Nephron progenitor cell (in vitro differentiated cells): ENCODE measurements around the gene AADACL2.

Experiments
- DNase-seq: peaks from one replicate; pipeline ENCODE4 v3.0.0; 2021
- H3K27ac Mint-ChIP-seq: 2 replicates; pipeline ENCODE4 v1.8.0; 2021; ENCODE audit warnings: mild to moderate bottlenecking, moderate library complexity, mixed read lengths
- H3K27me3 Mint-ChIP-seq: 2 replicates; pipeline ENCODE4 v1.8.0; 2021; ENCODE audit warnings: mild to moderate bottlenecking, low read depth, mixed read lengths; ENCODE audit not compliant: poor library complexity
- H3K36me3 Mint-ChIP-seq: 2 replicates; pipeline ENCODE4 v1.8.0; 2021; ENCODE audit warnings: low read depth, mixed read lengths
- H3K4me1 Mint-ChIP-seq: 2 replicates; pipeline ENCODE4 v1.8.0; 2021; ENCODE audit warnings: mixed read lengths
- H3K4me3 Mint-ChIP-seq: 2 replicates; pipeline ENCODE4 v1.8.0; 2021; ENCODE audit warnings: mild to moderate bottlenecking, moderate library complexity, mixed read lengths
- H3K9me3 Mint-ChIP-seq: 2 replicates; pipeline ENCODE4 v1.8.0; 2021; ENCODE audit warnings: mild to moderate bottlenecking, moderate library complexity, mixed read lengths
- TF ChIP-seq, protein P1 (sequence below): fragments of 200-600 bp; sonication (generic); IDR thresholded peaks from 2 replicates; pipeline ENCODE4 v1.5.0; 2021; ENCODE audit warnings: antibody characterized with exemption

Gene AADACL2

DNA sequence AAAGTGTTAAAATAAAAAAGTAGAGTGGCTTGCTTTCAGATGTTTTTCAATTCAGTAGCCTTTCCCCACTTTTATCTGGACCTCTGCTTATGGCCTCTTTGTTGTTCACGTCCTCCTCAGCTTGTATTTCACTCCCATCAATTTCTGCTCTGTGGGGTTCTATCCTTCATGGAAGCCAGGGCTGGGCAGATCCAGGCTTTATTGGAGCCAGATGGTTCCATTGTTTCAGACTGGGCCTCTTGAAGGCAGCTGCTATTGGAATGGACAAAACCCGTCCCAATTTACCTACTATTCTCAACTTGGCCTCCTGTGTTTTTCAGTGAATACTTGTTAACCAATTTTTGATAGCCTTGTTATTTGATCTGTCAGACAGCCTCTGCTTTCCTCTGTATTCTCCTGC is 10.9 kb upstream of the AADACL2 start:
- peaks cover 6% of the 10 kb centered on the region for H3K27me3 Mint-ChIP-seq
- H3K9me3 Mint-ChIP-seq, result peaks cover 9% of the 10 kb centered on the region
- TF ChIP-seq, protein P1, sequence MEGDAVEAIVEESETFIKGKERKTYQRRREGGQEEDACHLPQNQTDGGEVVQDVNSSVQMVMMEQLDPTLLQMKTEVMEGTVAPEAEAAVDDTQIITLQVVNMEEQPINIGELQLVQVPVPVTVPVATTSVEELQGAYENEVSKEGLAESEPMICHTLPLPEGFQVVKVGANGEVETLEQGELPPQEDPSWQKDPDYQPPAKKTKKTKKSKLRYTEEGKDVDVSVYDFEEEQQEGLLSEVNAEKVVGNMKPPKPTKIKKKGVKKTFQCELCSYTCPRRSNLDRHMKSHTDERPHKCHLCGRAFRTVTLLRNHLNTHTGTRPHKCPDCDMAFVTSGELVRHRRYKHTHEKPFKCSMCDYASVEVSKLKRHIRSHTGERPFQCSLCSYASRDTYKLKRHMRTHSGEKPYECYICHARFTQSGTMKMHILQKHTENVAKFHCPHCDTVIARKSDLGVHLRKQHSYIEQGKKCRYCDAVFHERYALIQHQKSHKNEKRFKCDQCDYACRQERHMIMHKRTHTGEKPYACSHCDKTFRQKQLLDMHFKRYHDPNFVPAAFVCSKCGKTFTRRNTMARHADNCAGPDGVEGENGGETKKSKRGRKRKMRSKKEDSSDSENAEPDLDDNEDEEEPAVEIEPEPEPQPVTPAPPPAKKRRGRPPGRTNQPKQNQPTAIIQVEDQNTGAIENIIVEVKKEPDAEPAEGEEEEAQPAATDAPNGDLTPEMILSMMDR, result no peak
- DNase-seq, result no peak
- H3K4me1 Mint-ChIP-seq, result peaks cover 7% of the 10 kb centered on the region
- H3K36me3 Mint-ChIP-seq, result peaks cover 8% of the 10 kb centered on the region
- peak overlapping the region; percentile 74 for H3K27ac Mint-ChIP-seq
- no peak overlapping the region for H3K4me3 Mint-ChIP-seq

DNA sequence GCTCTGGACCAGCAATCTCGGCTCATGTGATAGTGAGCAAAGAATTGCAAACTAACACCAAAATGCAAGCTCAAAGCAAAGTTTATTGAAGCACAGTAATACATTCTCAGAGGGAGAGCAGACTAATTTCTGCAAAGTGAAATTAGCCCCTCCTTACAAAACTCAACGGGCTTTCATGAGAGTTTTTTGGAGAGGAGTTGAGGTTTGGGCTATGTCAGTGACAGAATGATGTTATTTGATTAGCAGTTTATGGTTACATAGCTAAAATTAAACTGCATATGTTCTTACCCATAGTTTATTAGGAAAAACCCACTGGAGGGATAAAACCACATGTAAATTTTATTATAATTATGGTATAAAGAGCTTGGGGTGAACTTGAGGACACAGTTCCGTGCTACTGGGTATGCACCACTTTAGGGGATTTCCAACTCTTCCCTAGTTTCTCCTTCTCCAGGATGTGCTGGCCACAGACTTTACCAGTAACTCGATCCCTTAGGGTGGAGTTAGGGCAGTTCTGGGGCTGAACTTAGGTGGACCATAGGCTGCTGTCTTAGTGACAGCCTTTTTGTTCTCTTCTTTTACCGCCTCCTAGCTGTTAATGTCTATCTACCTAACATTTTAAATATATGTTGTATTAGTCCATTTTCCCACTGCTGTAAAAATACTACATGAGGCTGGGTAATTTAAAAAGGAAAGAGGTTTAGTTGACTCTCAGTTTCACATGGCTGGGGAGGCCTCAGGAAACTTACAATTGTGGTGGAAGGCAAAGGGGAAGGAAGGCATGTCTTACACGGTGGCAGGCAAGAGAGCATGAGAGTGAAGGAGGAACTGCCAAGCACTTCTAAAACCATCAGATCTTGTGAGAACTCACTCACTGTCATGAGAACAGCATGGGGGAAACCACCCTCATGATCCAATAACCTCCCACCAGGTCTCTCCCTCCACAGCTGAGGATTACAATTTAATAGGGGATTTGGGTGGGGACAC is 8.9 kb upstream of the AADACL2 start:
- no peak overlapping the region for H3K4me3 Mint-ChIP-seq
- H3K27me3 Mint-ChIP-seq, result peaks cover 6% of the 10 kb centered on the region
- DNase-seq, result no peak
- H3K9me3 Mint-ChIP-seq, result peaks cover 13% of the 10 kb centered on the region
- peaks cover 8% of the 10 kb centered on the region for H3K36me3 Mint-ChIP-seq
- peaks cover 7% of the 10 kb centered on the region for H3K4me1 Mint-ChIP-seq
- TF ChIP-seq, protein P1, result no peak
- no peak overlapping the region for H3K27ac Mint-ChIP-seq

DNA sequence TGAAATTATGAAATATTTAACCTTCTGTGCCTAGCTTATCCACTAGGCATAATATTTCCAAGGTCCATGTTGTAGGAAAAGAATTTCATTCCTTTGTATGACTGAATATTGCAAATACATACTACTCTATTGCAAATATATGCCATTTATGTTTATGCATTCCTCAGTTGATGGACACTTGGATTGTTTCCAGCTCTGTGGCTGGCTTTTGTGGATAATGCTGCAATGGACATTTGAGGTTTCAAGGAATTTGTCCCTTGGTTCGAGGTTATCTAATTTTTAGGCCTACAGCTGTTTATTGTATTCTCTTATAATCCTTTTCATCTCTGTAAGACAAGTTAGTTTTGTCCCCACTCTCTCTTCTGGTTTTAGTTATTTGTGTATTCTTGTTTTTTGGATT is 7.7 kb upstream of the AADACL2 start:
- DNase-seq, result no peak
- peaks cover 13% of the 10 kb centered on the region for H3K9me3 Mint-ChIP-seq
- H3K4me1 Mint-ChIP-seq, result peaks cover 7% of the 10 kb centered on the region
- no peak overlapping the region for H3K4me3 Mint-ChIP-seq
- H3K27ac Mint-ChIP-seq, result no peak overlapping the region
- TF ChIP-seq, protein P1, result no peak
- H3K36me3 Mint-ChIP-seq, result peaks cover 8% of the 10 kb centered on the region
- H3K27me3 Mint-ChIP-seq, result peaks cover 6% of the 10 kb centered on the region

DNA sequence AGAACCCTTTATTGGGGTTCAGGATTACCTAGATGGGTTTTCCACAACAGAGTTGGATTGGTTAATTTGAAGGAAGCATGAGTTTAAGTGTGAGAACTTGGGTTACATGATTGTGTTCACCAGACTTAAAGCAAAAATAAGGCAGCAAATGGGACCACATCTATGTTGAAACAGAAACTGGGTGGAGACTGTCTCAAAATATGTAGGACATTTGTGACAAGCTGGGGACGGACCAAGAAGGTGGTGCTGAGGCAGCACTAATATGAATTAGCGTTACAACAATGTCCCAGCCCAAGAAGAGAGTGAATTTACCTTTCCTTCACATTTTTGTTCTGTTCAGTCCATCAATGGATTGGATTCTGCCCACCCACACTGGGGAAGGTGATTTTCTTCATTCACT is 866 bp upstream of the AADACL2 start:
- TF ChIP-seq, protein P1, result no peak
- Mint-ChIP-seq H3K4me1 (no peaks in the 10 kb centered on the region), H3K36me3 (no peaks in the 10 kb centered on the region), H3K4me3 (no peak overlapping the region), H3K9me3 (peaks cover 8% of the 10 kb centered on the region), H3K27me3 (peaks cover 4% of the 10 kb centered on the region), H3K27ac (no peak overlapping the region)
- no peak for DNase-seq

DNA sequence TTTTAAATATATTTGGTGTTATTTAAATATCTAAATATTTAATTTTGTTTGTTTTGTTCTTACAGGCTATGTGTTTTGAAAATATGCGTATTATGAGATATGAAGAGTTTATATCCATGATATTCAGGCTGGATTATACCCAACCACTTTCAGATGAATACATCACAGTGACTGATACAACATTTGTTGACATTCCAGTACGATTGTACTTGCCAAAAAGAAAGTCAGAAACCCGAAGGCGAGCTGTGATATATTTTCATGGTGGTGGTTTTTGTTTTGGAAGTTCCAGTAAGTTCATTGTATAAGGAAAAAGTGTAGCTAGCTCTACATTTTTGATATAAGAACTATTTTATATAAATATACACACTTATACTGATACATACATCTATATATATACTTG is 6.9 kb downstream of the AADACL2 start:
- TF ChIP-seq, protein P1, result no peak
- no peaks in the 10 kb centered on the region for H3K36me3 Mint-ChIP-seq
- H3K9me3 Mint-ChIP-seq, result peaks cover 5% of the 10 kb centered on the region
- peaks cover 4% of the 10 kb centered on the region for H3K27me3 Mint-ChIP-seq
- DNase-seq, result no peak
- H3K27ac Mint-ChIP-seq, result no peak overlapping the region
- no peaks in the 10 kb centered on the region for H3K4me1 Mint-ChIP-seq
- H3K4me3 Mint-ChIP-seq, result no peak overlapping the region

DNA sequence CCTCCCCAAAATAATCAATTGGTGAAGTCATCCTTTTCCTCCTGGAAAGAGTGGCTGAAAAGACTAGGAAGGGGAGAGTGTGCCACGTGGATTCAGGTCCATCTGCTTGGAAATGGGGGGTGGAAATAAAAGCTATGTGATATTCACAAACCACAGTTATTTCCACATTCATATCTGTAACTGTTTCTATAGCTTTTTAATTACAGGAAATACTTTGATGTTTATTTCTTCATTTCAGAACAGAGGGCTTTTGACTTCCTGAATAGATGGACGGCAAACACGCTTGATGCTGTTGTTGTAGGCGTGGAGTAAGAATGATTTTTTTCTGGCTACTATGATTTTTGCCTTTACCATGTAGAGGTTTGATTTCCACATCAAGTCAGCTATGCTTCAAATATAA is 10.1 kb downstream of the AADACL2 start:
- no peaks in the 10 kb centered on the region for H3K27me3 Mint-ChIP-seq
- no peak for DNase-seq
- H3K36me3 Mint-ChIP-seq, result no peaks in the 10 kb centered on the region
- no peak overlapping the region for H3K4me3 Mint-ChIP-seq
- peaks cover 9% of the 10 kb centered on the region for H3K9me3 Mint-ChIP-seq
- H3K27ac Mint-ChIP-seq, result no peak overlapping the region
- no peaks in the 10 kb centered on the region for H3K4me1 Mint-ChIP-seq
- TF ChIP-seq, protein P1, result no peak
